Activated T-helper 1 cell treated with anti-CD3 and anti-CD28 coated beads, Interleukin-12 subunit alpha, Interleukin-12 subunit beta, Interleukin-2, Interleukin-4 antibody, amounts not matched to agents 30 ng/mL and 10 ng/mL and 1 ng/mL, durations not matched to agents 14 hours and 24 hours and 36 hours (primary cell): ENCODE data around the gene GABRR3. TPM values are rescaled to one million over a fixed set of nuclear protein-coding genes. Genes with fewer than 3 reads are reported as not detected.

Experiments
- DNase-seq: peaks from one replicate; pipeline ENCODE4 v3.0.0; 2021; ENCODE audit warnings: low spot score
- H3K27ac Mint-ChIP-seq: one replicate; pipeline ENCODE4 v1.8.0; 2021; ENCODE audit warnings: mild to moderate bottlenecking, mixed read lengths
- H3K27me3 Mint-ChIP-seq: one replicate; pipeline ENCODE4 v1.8.0; 2022; ENCODE audit warnings: mild to moderate bottlenecking, moderate library complexity, mixed read lengths; ENCODE audit not compliant: insufficient read depth
- H3K36me3 Mint-ChIP-seq: one replicate; pipeline ENCODE4 v1.8.0; 2021; ENCODE audit warnings: low read depth, mixed read lengths
- H3K4me1 Mint-ChIP-seq: one replicate; pipeline ENCODE4 v1.8.0; 2021; ENCODE audit warnings: low read depth, mixed read lengths
- H3K4me3 Mint-ChIP-seq: one replicate; pipeline ENCODE4 v1.8.0; 2021; ENCODE audit warnings: mild to moderate bottlenecking, moderate library complexity, mixed read lengths
- H3K9me3 Mint-ChIP-seq: one replicate; pipeline ENCODE4 v1.8.0; 2021; ENCODE audit warnings: mixed read lengths
- intact Hi-C: fragments of 100-400 bp; cut with micrococcal nuclease; formaldehyde crosslinking; loops from one replicate; pipeline ENCODE4 v1.15.1; 2024
- total RNA-seq: library from RNA; stranded (reverse); gene quantifications from 2 replicates; pipeline ENCODE4 v1.2.3, GENCODE V29; 2022

The GABRR3 gene
- total RNA-seq, 1 donor from 2014 or later = not detected

GRCh38 chr3:97996988-97997387 lies 38.1 kb downstream of the GABRR3 start:
- DNase-seq = no peak
- Mint-ChIP-seq H3K36me3 (peaks cover 7% of the 10 kb centered on the region), H3K27ac (no peak overlapping the region), H3K9me3 (peaks cover 11% of the 10 kb centered on the region), H3K4me3 (no peak overlapping the region), H3K4me1 (peaks cover 21% of the 10 kb centered on the region), H3K27me3 (no peaks in the 10 kb centered on the region)
- intact Hi-C loops = no loop called here

GRCh38 chr3:97994328-97994945 lies 40.7 kb downstream of the GABRR3 start:
- Mint-ChIP-seq H3K27ac (no peak overlapping the region), H3K9me3 (peaks cover 3% of the 10 kb centered on the region), H3K4me1 (peaks cover 47% of the 10 kb centered on the region), H3K27me3 (no peaks in the 10 kb centered on the region), H3K4me3 (no peak overlapping the region), H3K36me3 (peaks cover 6% of the 10 kb centered on the region)
- intact Hi-C loops = no loop called here
- DNase-seq = no peak

GRCh38 chr3:97993526-97993925 lies 41.6 kb downstream of the GABRR3 start:
- no peak for DNase-seq
- no peak overlapping the region for H3K27ac Mint-ChIP-seq

DNA sequence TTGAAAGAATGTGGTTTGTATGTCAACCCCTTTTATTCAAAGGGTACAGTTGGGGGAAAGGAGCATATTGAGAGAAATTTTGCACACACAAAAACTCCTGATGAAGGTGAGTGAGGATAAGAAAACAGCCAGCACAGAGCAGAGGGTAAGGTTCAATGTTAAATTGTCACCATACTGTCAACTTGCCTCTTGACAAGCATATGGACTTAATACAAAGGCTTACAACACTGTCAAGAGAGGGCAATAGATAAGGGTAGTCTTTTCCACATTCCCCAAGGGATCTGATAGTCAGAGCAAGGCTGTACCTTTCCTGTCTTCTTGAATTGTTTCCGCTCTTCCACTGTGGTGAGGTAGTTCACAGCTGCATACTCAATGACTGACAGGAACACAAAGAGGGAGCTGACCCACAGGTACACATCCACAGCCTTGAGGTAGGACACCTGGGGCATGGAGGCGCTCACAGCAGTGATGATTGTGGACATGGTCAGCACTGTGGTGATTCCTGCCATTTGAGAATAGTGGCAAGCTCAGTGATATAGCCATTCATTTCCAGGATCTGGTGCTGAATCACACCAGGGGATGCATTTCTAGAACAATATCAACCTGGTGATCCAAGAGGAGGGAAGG lies 42.5 kb downstream of the GABRR3 start:
- intact Hi-C loops = no loop called here
- H3K4me3 Mint-ChIP-seq = no peak overlapping the region
- no peak for DNase-seq
- H3K4me1 Mint-ChIP-seq = peaks cover 48% of the 10 kb centered on the region
- H3K27ac Mint-ChIP-seq = no peak overlapping the region
- H3K27me3 Mint-ChIP-seq = no peaks in the 10 kb centered on the region
- H3K9me3 Mint-ChIP-seq = peaks cover 13% of the 10 kb centered on the region
- H3K36me3 Mint-ChIP-seq = peaks cover 8% of the 10 kb centered on the region

More at GRCh38 chr3:97993526-97993925, 41.6 kb downstream of the GABRR3 start:
- H3K27me3 Mint-ChIP-seq = no peaks in the 10 kb centered on the region
- H3K4me3 Mint-ChIP-seq = no peak overlapping the region
- intact Hi-C loops = no loop called here
- H3K4me1 Mint-ChIP-seq = peaks cover 48% of the 10 kb centered on the region
- H3K36me3 Mint-ChIP-seq = peaks cover 2% of the 10 kb centered on the region
- H3K9me3 Mint-ChIP-seq = peaks cover 9% of the 10 kb centered on the region

DNA sequence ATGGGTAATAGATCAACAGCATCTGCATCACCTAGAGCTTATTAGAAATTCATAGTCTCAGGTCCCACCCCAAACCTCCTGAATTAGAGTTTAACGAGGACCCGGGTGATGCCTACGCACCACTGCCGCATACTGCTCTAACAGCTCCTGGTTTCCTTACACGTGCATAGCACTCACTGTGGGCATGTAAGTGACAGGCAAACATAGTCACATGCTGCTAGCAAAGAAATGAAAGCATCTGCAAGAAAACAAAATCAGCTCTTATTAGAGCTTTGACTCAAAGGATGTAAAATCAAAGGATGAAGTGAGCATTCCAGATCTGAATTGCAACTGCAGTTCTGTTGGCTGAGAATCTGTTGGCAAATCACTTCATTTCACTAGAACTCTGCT lies 43.8 kb downstream of the GABRR3 start:
- Mint-ChIP-seq H3K27ac (peak overlapping the region; percentile 68), H3K4me1 (peaks cover 48% of the 10 kb centered on the region)
- no peak for DNase-seq

DNA sequence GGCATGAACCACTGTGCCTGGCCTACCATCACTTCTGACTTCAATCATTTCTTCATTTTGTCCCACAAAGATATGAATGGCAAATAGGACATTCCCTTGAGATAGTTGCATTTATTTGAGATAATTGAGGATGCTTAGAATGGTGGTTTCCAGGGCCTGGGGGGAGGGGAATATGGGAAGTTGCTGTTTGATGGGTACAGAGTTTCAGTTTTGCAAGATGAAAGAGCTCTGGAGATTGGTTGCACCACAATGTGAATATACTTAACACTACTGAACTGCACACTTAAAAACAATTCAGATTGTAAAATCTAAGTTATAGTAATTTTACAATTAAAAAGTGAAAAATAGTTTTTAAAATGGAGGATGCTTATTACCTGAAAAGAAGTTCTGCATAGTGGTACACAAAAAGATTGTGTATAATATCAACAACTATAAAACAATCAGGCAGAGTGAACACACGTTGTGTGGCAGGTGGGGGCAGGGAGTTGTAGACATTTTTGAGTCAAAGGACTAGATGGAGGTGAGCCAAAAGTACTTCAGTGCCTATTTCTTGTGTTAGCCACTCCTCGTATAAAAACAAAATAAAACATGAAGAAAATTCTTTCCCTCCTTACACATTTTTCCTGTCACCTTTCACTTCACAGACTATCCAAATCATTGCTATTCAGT lies 44.4 kb downstream of the GABRR3 start:
- H3K4me3 Mint-ChIP-seq = peak overlapping the region; percentile 70
- H3K27me3 Mint-ChIP-seq = no peaks in the 10 kb centered on the region
- H3K27ac Mint-ChIP-seq = peak overlapping the region; percentile 70
- peaks cover 48% of the 10 kb centered on the region for H3K4me1 Mint-ChIP-seq
- peaks cover 10% of the 10 kb centered on the region for H3K36me3 Mint-ChIP-seq
- peaks cover 13% of the 10 kb centered on the region for H3K9me3 Mint-ChIP-seq
- DNase-seq = no peak
- intact Hi-C loops = loop anchor here (1.0 to 2.0 kb wide), 3 partner anchors 8 to 14 kb away; no protein-coding TSS in a partner anchor

More for the DNA sequence above, 43.8 kb downstream of the GABRR3 start:
- Mint-ChIP-seq H3K36me3 (peaks cover 8% of the 10 kb centered on the region), H3K4me3 (peak overlapping the region; percentile 70), H3K27me3 (no peaks in the 10 kb centered on the region), H3K9me3 (peaks cover 13% of the 10 kb centered on the region)
- intact Hi-C loops = loop anchor here (1.0 to 2.0 kb wide), 3 partner anchors 9 to 14 kb away; no protein-coding TSS in a partner anchor

- intact Hi-C loops = no loop called here
- peaks cover 13% of the 10 kb centered on the region for H3K9me3 Mint-ChIP-seq
- DNase-seq = no peak
- no peaks in the 10 kb centered on the region for H3K27me3 Mint-ChIP-seq
- H3K27ac Mint-ChIP-seq = peak overlapping the region; percentile 67
- H3K4me1 Mint-ChIP-seq = peaks cover 49% of the 10 kb centered on the region
- H3K36me3 Mint-ChIP-seq = peaks cover 10% of the 10 kb centered on the region
- no peak overlapping the region for H3K4me3 Mint-ChIP-seq
These were observed 46.1 kb downstream of the GABRR3 start for GRCh38 chr3:97988784-97989568.

GRCh38 chr3:97987306-97987705 lies 47.8 kb downstream of the GABRR3 start:
- Mint-ChIP-seq H3K36me3 (peaks cover 10% of the 10 kb centered on the region), H3K4me3 (no peak overlapping the region), H3K27ac (no peak overlapping the region), H3K4me1 (peaks cover 50% of the 10 kb centered on the region), H3K27me3 (no peaks in the 10 kb centered on the region), H3K9me3 (peaks cover 13% of the 10 kb centered on the region)
- intact Hi-C loops = no loop called here
- no peak for DNase-seq

DNA sequence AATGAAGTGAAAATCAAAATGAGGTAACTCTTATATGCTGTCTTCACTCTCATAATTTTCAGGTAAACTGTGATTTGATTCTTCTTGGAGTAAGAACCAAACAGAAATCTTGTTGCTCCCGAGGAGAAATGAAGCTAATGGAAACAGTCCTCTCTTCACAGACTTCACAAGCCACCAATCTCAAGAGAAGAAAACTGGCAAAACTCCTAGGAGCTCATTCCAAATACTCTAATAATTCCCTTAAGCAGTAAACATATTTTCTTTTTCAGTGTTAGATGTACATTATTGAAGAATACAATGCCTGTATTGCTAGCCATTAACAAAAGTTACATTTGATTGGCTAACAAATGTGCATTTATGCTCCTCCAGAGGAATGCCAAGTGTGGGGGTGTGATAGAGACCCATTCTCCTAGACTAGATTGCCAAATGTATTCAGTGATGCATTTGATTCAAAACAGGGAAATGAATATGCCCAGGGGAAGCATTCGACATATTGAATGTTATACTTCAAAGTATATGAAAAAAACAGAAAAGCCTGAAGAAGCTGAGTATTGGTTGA lies 51.1 kb downstream of the GABRR3 start:
- Mint-ChIP-seq H3K9me3 (peaks cover 13% of the 10 kb centered on the region), H3K27me3 (no peaks in the 10 kb centered on the region), H3K4me3 (no peak overlapping the region), H3K4me1 (peaks cover 47% of the 10 kb centered on the region), H3K27ac (no peak overlapping the region), H3K36me3 (peaks cover 11% of the 10 kb centered on the region)
- DNase-seq = no peak
- intact Hi-C loops = loop anchor here (2.0 kb wide), 3 partner anchors 15 to 73 kb away; no protein-coding TSS in a partner anchor

- Mint-ChIP-seq H3K4me3 (peak overlapping the region; percentile 9), H3K9me3 (peaks cover 4% of the 10 kb centered on the region), H3K27me3 (no peaks in the 10 kb centered on the region), H3K36me3 (peaks cover 5% of the 10 kb centered on the region), H3K27ac (peak overlapping the region; percentile 89), H3K4me1 (peaks cover 49% of the 10 kb centered on the region)
- intact Hi-C loops = loop anchor here (1.0 to 2.0 kb wide), 9 partner anchors 9 to 574 kb away; partner anchors contain the start of genes CLDND1 and RIOX2
- DNase-seq = peak; percentile 43
These were observed 53.2 kb downstream of the GABRR3 start for GRCh38 chr3:97981886-97982285.

DNA sequence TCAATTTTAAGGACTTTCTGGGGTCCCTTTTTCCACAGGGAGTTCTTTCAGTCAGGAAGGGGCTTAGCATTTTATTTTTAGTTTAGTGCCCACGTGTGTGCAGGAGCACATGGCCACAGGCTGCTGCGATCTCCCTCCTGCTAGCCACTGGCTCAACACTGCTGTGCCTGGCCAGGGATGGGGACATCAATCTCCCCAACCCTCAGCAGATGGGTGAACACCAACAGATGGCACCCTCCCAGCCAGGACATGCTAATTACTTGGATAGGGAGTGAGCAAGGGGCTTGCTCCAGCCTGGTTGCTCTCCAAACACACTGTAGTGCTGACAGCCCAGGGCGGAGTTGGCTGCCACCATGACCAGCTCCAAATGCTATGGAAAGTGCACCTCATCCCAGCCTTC lies 55.5 kb downstream of the GABRR3 start:
- no peaks in the 10 kb centered on the region for H3K27me3 Mint-ChIP-seq

GRCh38 chr3:97975466-97975865 lies 59.6 kb downstream of the GABRR3 start:
- Mint-ChIP-seq H3K9me3 (peaks cover 5% of the 10 kb centered on the region), H3K4me3 (peak overlapping the region; percentile 43), H3K27ac (peak overlapping the region; percentile 79), H3K36me3 (peaks cover 12% of the 10 kb centered on the region), H3K27me3 (no peaks in the 10 kb centered on the region), H3K4me1 (peaks cover 67% of the 10 kb centered on the region)
- intact Hi-C loops = no loop called here
- no peak for DNase-seq

More for the DNA sequence above, 55.5 kb downstream of the GABRR3 start:
- intact Hi-C loops = no loop called here
- no peak overlapping the region for H3K4me3 Mint-ChIP-seq
- no peak overlapping the region for H3K27ac Mint-ChIP-seq
- H3K36me3 Mint-ChIP-seq = peaks cover 5% of the 10 kb centered on the region
- peaks cover 69% of the 10 kb centered on the region for H3K4me1 Mint-ChIP-seq
- no peak for DNase-seq
- peaks cover 9% of the 10 kb centered on the region for H3K9me3 Mint-ChIP-seq
